Measurements from ENCODE around the gene SLC35B3. TPM values are rescaled to one million over a fixed set of nuclear protein-coding genes. Genes with fewer than 3 reads are reported as not detected.

SLC35B3 gene
- total and polyA plus RNA-seq, 2 donors (not counting 3 experiments of a cell fraction or from before 2014, with no cell fraction given): 11.9 to 21.5 TPM

GRCh38 chr6:8441452-8441851 is 6.1 kb upstream of the SLC35B3 start:
- H2AFZ ChIP-seq (ENCODE audit: low read depth, low read length): no peak overlapping the region
- no peaks in the 10 kb centered on the region for H3K9me3 ChIP-seq (replicated peaks; ENCODE audit: control insufficient read depth, insufficient read depth, low read length)
- intact Hi-C loops (cut with micrococcal nuclease) (no loop called here), dilution Hi-C loops (cut with MboI; ENCODE audit: extremely low pct_ligation_motif_present, low sequenced_read_pairs) (no loop called here)
- H3K4me1 ChIP-seq (ENCODE audit: control insufficient read depth, extremely low read depth, insufficient read depth, low read length): no peaks in the 10 kb centered on the region
- BruUV-seq (replicated peaks): no TSS peak
- no peak overlapping the region for H3K9ac ChIP-seq (replicated peaks; ENCODE audit: extremely low read depth, insufficient read depth, low read length)
- FAIRE-seq (no peak), DNase-seq (ENCODE audit: low read depth, low spot score) (no peak)
- CTCF ChIA-PET: no interaction called here
- no peaks in the 10 kb centered on the region for H3K27me3 ChIP-seq (ENCODE audit: control insufficient read depth in 2 of 2, insufficient read depth in 2 of 2, low read length in 2 of 2)
- no peaks in the 10 kb centered on the region for H3K36me3 ChIP-seq (ENCODE audit: control insufficient read depth in 2 of 2, extremely low read depth in 1 of 2, insufficient read depth in 2 of 2, low read length in 2 of 2)
- H3K4me2 ChIP-seq (ENCODE audit: insufficient read depth, low read length): no peak overlapping the region
- no peaks in the 10 kb centered on the region for H4K20me1 ChIP-seq (replicated peaks; ENCODE audit: control insufficient read depth, extremely low read depth, insufficient read depth, low read length)
- POLR2A ChIA-PET: no interaction called here
- H3K27ac ChIP-seq (ENCODE audit: insufficient read depth, low read depth, low read length): no peak overlapping the region
- no peaks in the 10 kb centered on the region for H3K79me2 ChIP-seq (ENCODE audit: control insufficient read depth, insufficient read depth, low read length)
- no peaks in the 10 kb centered on the region for H3K9me1 ChIP-seq (replicated peaks; ENCODE audit: control insufficient read depth, extremely low read depth, insufficient read depth, low read length)
- no peak for TF ChIP-seq JUN (IDR thresholded peaks at IDR 0.05; ENCODE audit: borderline replicate concordance, insufficient read depth, insufficient read length, low read depth)
- no peak for TF ChIP-seq FOS (IDR thresholded peaks at IDR 0.05; ENCODE audit: borderline replicate concordance, insufficient read depth, low read length)
- TF ChIP-seq POLR2A (IDR thresholded peaks at IDR 0.05; ENCODE audit: low read depth, low read length): no peak
- no peak for TF ChIP-seq MAX (IDR thresholded peaks at IDR 0.05; ENCODE audit: insufficient read depth, insufficient read length)
- no peak for TF ChIP-seq MYC (IDR thresholded peaks at IDR 0.05; ENCODE audit: low read depth, low read length)
- no peak for TF ChIP-seq EZH2 (IDR thresholded peaks at IDR 0.05; ENCODE audit: borderline replicate concordance, low read depth, low read length, severe bottlenecking)
- TF ChIP-seq GATA2 (IDR thresholded peaks at IDR 0.05; ENCODE audit: insufficient read depth, insufficient read length, low read depth, low read length): no peak
- TF ChIP-seq POLR2AphosphoS5 (IDR thresholded peaks at IDR 0.05; ENCODE audit: insufficient read depth, low read depth, low read length): no peak
- no peak for TF ChIP-seq CTCF (IDR thresholded peaks at IDR 0.05; ENCODE audit: extremely low read depth in 1 of 2, insufficient read depth in 1 of 2, low read depth in 1 of 2, low read length in 2 of 2)
- H3K4me3 ChIP-seq (replicated peaks in 1 of 3; ENCODE audit: insufficient read depth in 1 of 3, low read depth in 1 of 3, low read length in 3 of 3): no peak overlapping the region

Measured in endothelial cell of umbilical vein (primary cell).